GOT3 (cell line): ENCODE results near the gene VGLL4.
A peak's percentile ranks its signal among the peaks of the same experiment; 100 is the strongest.
"Not testable (repeated sequence)": the region's sequence is repeated elsewhere in the genome, so short reads cannot be mapped to it uniquely, and the experiment has no call there.

Experiments used
- DNase-seq: peaks from one replicate; lab custom pipeline; 2025; ENCODE audit warnings: mixed read lengths; lab: John Stamatoyannopoulos, UW

The VGLL4 gene

DNA sequence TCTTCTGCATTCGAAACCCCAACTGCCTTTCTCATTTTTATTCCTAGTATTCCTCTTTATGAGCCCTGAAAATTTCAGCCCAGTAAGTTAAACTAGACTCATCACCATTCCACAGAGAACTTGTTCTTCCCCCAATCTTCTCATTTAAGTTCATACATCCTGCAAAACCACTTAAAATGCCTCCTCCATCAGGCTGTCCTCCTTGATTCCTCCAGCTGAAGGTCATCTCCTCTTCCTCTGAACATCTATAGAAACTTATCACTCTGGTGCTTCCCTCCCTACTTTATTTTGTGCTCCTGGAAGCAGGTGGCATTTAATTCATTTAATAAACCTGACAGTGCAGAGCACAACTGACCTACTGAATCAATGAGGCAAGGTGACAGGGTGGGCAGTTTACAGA, 38.3 kb downstream of the VGLL4 start:
- DNase-seq: no peak

DNA sequence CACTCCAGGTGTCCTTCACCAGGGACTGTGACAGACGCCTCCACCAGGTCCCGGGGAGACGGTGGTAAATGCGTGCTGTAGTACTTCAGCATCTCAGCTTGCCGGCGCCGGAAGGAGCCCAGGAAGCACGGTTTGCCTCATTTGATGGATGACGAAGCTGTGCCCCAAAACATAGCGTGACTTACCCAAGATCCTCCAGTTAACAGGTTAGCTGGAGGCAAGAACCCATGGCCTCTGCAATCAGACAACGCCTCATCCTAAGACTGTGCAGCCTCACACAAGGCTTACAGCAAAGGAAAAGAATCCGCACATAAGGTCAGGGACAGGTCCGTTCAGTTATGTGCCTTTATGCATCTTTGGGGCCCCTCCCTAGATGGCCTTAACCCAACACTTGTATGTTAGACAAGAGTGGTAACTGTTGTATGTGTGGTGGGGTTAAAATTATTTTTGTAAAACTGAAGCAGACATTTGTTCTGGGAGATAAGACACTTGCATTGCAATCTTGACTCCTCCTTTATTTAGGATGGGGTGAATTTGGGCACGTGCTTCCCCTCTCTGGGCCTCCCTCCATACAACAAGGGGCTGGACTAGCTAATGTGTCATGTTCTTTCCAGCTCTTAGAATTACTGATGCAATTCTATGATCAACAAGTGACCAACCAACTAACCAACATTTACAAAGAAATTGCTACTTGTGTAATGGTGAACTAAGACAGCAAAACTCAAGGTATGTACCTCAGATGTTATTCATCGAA, 39.4 kb downstream of the VGLL4 start:
- no peak for DNase-seq

DNA sequence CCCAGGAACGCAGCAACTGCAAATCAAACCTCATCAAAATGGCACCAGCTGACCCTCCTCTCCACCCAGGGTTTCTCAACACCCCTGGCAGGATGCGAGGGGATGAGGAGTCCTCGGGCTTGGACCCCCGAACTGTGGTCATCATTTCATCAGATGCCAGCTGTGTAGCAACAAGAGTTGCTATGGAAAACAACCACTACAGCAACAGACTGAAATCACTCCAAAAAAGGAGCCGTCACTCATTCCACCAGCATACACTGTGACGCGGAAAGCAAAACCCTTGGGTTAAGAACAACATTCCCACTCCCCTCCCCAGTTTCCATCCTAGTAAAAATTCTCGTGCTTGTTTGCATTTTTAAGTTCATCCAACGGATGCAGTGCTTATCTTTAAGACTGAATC, 40.1 kb downstream of the VGLL4 start:
- DNase-seq: no peak

DNA sequence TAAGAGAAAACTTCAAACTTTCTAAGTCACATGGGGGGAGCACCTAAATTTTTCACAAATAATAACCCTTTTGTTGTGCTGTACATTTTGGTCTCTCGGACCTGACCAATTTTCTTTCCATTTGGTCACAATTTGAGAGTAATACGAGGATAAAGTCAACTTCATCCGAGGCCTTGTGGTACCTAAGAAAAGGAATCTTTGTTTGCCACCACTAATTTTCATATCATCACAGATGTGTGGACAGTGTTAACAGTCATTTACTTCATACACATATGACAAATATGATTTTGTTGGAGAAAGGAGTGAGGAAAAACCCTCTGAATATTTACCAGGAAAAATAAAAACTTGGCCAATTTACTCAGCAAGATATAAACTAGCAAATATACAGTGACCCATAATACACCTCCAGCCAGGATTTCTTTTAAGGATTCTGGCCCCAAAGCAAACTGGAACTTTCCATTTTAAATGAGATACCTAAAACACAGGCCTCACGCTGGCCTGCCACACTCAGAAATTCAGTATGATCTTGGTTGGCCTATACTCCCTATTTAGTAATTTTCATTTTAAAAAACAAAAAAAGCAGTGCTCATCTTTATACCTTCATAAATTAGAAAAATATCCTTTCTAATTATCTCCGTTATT, 40.7 kb downstream of the VGLL4 start:
- no peak for DNase-seq

DNA sequence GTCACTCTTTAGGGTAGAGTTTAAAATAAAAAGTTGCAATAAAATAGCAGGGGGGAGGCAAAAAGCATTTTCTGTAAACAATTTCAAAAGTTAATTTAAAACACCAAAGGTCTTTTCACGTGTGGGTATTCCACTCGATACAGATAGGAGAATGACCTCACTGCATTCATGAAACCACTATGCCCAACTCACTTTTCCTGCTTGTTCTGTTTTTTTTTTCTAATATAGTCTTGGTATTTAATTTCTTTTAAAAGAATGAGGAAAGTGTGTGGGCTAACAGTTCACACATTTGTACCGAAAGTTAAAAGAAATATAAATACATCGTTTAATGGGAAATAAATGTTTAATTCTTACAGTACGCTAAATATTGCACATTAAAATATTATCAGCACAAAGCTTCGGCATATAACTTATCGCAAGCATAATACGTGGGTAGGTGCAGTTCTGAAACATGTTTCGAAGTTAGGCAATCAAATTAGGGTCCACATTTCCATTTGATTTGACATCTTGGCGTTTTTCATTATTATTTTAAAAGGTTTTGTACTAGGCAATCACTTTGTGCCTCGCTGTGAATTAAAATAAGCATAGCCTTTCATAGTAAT, 41.4 kb downstream of the VGLL4 start:
- no peak for DNase-seq

DNA sequence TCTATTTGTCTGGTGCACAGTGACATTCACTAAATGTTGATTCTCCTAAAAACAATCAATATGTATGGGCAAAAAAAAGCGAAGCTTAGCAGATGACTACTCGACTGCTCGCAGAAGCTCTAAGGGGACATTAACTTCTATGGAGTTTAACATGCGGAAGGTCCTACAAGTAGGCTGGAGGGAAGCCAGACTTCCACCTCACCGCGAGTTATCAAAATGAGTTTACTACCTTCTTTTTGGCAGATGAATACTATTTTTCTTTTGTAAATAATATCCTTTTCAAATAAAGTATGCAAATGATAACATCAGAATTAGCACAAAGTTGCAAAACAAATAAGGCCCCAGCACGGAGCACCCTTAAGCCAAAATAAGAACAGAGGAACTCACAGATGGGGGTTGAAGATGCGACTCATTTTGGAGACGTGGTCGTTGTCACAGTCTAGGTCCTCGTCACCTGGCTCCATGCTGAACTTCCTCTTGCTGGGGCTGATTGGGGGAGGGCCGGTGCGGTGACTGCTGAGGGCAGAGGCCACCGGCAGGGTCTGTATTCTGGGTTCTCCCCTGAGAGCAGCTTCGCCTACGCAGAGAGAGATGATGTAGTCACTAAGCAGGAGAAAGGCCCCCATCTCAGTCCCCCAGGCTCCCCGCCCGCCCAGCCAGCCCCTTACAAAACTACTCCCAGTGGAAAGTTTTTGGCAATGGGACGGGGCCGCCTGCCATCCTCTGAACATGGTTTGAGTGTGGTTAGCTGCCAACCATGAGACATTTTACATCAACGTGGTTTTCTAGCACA, 42.1 kb downstream of the VGLL4 start:
- no peak for DNase-seq

DNA sequence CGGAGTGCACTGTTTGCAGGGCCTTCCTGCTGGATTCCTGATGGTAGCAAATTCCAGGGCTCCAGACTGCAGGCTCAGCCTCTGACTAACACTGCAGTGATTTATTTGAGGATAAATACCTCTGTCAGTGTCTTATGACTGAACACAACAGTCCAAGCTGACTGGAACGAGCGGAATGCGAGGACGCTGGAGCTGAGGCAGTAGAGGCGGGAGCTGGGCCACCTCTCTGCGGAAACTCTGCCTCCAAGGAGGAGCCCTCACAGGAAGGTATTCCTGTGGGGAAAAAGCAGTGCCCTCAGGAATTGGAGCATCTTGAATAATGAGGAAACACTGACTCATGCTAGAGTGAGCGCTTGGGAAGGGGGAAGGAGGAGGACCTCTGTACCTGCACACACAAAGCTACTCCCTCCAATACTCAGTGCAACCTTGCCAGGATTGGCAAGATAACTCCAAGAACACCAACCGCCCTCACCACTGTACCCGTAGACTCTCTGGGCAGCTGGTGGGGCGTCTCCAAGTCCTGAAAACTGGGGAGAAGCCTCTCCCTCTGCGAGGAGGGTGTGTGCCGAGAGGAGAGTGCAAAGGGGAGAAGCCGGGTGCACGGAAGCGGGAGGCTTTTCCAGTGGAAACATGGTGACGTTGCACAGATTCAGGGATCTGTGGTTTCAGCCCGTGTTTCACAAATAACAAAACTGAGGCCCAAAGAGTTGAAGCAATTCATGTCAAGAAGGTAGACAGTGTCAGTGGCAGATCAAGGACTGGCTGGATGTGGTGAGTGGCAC, 43.0 kb downstream of the VGLL4 start:
- peak; percentile 57 for DNase-seq

DNA sequence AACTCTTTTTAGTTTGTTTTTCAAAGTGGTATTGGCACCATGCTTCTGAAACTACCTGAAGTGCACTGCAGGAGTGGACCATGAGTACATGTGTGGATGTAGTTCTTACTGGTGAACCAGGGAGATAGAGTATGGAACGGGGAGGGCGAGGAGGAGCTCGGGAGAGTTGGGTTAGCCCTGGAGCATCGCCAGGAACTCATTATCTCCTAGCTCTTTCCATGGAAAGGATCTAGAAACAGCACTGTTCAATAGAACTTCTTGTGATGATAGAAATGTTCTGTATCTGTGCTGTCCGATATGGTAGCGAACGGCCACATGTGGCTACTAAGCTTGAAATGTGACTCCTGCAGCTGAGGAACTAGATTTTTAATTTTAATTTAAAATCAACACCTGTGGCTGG, 47.3 kb downstream of the VGLL4 start:
- DNase-seq: no peak

DNA sequence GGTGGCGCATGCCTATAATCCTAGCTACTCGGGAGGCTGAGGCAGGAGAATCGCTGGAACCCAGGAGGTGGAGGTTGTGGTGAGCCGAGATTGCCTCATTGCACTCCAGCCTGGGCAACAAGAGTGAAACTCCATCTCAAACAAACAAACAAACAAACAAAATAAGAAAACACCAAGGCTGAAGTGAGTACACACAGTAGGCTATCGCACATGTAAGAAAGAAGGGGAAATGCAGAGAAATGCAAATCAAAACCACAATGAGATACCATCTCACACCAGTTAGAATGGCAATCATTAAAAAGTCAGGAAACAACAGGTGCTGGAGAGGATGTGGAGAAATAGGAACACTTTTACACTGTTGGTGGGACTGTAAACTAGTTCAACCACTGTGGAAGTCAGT, 48.7 kb downstream of the VGLL4 start:
- DNase-seq: not testable (repeated sequence)

DNA sequence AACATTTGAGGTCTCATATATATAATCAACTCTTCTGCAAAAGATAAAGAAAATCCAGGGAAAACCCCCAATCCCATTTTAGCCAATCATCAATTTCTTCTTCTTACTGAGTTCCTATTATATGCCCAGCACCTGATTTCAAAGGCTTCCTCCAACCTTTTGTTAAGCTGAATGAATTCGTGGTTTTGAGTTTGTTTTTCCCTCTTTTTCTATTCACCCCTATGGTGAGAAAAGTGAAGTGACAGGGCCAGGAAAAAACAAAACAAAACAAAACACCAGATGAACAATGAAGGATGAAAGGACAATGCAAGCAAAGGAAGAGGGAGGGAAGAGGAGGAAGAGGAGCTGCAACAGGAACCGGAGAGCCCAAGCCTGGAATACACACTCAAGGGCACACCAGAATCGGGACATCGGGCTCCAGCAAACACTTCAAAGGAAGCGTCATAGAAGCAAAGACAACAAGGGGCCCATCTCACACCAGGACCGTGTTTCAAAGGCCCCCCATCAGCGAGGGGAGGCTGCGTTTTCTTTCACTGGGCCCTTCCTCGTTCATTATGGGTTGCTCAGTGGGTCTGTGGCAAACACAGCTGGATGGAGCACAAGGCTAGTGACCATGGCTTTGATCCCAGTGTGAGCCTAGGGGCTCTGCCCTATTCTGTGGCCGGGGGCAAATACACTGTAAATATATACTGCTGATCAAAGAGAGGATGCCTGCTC, 50.2 kb downstream of the VGLL4 start:
- no peak for DNase-seq

DNA sequence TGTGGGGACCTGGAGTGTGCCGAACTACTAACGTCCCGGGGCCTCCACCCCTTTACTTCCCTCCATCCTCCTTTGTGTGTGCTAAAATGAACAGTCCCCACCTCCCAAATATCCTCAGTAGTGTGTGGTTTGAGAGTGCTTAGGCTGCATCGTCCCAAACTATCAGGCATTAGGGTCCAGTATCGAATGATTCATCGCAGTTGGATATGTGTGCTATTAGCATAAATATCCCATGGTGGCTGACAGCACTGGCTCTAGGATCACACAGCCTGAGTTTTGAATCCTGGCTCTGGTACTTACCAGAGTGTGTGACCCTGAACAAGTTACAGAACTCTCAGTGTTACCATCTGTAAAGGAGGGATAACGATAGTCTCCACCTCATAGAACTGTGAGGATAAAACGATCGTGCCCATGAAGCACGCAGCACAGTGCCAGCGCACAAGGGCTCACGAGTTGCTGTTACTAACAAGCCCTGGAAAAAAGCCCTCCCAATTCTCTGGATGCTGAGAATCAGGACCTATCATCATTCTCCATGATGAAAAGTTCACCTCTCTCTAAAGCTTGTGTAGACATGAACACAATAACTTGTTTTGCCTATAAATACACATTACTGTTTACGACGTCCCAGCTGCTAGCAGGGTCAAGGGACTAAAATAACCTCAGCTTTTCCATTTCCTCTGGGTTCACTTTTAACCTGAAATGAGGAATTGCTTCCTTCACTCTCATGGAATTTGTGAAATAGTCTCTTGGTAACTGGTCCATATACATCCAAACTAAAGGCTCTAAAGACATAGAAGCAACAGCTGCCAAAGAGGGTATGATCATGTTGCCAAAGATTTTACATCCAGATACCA, 51.0 kb downstream of the VGLL4 start:
- no peak for DNase-seq

DNA sequence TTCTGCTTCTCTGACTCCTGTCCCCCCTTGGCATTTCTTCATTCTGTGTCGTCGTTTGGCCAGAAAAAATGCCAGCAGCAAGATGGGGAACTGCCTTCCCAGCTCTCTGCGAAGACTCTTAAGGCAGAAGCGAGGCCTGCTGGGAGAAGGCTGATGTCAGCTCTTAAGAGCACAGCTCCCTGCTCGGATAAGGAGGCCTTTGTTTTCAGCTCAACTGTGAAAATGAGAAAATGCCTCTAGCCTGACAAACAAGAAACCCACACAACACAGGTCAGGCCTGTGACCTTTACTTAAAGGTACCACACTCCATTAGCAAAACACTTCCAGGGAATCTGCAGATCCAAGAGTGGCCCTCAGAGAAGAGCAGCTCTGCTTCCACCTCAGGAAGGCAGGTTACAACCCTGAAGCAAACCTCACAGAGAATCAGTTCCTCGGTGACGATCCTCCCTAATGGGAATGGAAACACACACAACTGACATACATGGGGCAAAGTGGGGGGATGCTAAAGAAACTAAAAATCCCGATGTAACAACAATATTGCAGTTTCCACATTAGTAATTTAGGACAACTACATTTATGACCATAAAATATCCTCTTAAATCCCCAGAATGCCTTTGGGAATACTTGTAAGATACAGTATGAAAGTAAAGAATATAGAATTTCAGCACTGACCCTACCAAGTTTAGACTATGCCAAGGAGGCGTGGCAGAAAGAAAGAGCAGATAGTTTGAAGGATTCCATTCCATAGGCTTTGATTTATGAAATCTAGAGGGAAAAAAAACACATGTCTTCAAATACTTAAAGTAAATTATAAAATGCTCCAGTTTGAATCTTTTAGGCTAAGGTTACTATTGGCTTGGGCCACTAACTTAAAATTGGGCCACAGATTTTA, 52.1 kb downstream of the VGLL4 start:
- no peak for DNase-seq

DNA sequence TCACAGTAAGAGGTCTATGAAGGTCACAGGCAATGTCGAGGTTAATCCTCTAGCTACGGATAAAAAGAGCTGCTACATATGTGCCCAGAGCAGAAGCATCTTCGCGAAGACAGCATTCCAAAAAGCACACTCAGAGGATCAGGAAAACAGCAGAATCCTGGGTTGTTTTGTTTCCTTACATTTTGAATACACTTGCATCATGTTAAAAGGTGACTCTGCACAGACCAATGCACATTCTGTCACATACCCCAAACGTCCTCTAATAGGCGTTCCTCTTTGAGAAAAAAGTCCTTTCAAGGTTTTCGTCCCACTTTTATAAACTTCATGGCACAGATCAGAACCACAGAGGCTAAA, 52.7 kb downstream of the VGLL4 start:
- no peak for DNase-seq

DNA sequence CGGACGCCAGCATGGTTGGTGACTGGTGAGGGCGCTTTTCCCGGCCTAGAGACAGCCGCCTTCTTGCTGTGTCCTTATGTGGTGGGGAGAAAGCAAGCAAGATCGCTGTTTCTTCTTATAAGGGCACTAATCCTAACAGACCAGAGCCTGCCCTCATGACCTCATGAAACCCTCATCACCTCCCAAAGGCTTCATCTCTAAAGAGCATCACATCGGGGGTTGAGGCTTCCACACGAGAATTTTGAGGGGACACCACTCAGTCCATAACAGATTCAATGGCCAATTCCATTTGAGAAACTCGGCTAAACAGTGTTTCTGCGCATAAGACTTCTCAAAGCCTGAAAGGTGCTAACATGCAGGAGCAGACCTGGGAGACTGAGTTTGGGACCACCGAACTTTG, 54.0 kb downstream of the VGLL4 start:
- DNase-seq: no peak

DNA sequence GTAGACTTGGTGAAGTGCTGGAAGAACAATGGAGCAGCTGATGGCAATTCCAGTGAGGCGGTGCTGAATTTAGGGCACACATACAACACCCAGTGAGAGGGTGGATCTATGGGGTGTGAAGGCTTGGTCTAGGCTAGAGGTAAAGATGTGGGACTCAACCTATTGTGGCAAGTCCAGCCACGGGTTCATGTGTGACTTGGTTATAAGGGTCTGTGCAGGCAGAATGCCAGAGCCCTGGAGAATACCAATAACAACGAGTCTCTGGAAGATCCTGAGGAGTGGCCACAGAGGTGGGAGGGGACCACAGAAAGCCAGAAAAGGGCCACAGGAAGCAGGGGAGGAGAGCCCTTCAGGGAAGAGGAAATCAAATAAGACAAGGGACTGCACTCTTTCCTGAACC, 55.0 kb downstream of the VGLL4 start:
- DNase-seq: no peak

DNA sequence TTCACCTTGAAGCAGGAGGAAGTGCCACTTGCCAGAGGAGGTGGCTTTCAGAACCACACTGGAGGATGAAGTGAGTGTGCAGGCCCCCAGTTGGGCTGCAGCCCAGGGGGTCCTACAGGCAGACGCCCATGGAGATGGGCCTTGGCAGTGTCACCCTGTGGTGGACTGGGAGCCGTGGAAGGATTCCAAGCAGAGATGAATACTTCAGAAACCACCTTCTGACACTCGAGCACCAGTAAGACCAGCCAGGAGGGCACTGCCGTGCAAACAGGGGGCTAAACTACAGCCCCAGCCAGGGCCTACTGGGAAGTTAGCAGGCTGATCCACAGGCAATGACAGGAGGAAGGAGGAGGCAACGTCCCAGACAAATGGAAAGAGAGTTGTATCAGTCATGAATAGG, 55.4 kb downstream of the VGLL4 start:
- DNase-seq: no peak

DNA sequence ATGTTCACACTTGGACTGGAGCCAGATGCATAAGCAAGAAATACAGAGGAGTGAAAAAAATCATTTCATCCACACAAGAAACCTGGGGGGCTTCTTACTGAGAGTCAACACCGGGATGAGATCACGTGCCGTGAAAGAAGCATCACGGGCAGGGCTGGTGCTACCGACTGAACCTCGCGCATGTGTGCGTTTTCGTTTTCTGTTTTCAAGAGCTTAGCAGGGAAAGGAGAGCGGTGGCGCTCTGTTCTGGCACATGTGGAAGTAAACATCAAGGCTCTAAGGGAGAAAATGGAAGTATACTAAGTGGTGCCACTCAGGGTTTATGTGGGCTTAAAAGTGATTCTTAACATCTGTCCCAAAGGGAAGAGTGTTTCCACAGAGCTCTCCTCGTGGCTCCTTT, 55.9 kb downstream of the VGLL4 start:
- no peak for DNase-seq

DNA sequence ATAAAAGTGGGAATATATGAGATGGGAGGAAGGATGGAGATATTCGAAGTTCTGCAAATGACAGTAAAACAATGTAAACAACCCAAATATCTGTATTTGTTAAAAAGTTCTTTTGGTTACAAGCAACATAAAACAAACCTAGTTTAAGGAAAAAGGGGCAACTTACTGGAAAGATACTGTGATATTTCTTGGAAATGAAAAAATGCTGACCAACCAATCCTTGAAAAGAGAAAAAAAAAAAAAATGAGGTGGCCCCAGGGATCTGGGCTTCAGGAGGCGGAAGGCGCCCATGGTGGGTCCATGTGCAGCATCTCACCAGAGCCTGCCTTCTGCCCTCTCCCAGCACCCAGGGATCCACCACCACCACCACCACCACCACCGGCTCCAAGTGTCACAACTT, 59.1 kb downstream of the VGLL4 start:
- no peak for DNase-seq

DNA sequence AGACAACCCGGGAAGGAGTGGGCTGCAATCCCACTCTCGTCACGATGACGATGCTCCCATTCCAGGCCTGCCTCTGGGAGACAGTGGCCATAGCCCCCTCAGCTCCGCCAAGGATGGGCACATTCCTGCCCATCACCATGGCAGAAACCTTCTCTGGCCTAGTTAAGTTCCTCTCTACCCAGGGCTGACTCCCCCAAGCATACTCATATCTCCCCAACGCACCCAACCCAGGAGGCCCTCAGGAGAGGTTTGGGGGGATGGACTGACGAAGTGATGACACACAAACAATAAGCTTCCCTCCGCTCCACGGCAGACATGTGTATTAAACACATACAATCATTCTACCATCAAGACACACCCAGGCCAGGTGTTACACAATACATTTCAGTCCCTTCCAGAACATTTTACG, 60.1 kb downstream of the VGLL4 start:
- DNase-seq: no peak
